Mucosa of descending colon (tissue), 3 donors: ENCODE data around the gene HOGA1. TPM values are rescaled to one million over a fixed set of nuclear protein-coding genes. Genes with fewer than 3 reads are reported as not detected.

Source experiments
- ATAC-seq: fragments of 200-7000 bp; cut with Tn5 transposase; one replicate; pipeline ENCODE4 v1.9.1; 2020; ENCODE audit warnings: mild to moderate bottlenecking, moderate library complexity
- DNase-seq, 3 donors: peaks; one replicate each; pipeline ENCODE4 v3.0.0-alpha.2; 2020
- H3K36me3 ChIP-seq: fragments of 200-600 bp; one replicate; pipeline ENCODE4 v1.8.0; 2021; ENCODE audit warnings: low read depth, mild to moderate bottlenecking
- H3K4me1 ChIP-seq: fragments of 200-600 bp; one replicate; pipeline ENCODE4 v1.8.0; 2021; ENCODE audit warnings: low read depth, mild to moderate bottlenecking
- H3K4me3 ChIP-seq: fragments of 200-600 bp; one replicate; pipeline ENCODE4 v1.8.0; 2021; ENCODE audit warnings: mild to moderate bottlenecking
- H3K9me3 ChIP-seq: fragments of 200-600 bp; one replicate; pipeline ENCODE4 v1.8.0; 2021; ENCODE audit warnings: mild to moderate bottlenecking
- CTCF ChIP-seq: fragments of 200-600 bp; IDR thresholded peaks from one replicate; pipeline ENCODE4 v1.8.0; 2022; ENCODE audit warnings: antibody characterized with exemption, mild to moderate bottlenecking
- intact Hi-C, 2 donors: fragments of 100-400 bp; cut with DNase I in 1 of 2; cut with micrococcal nuclease in 1 of 2; formaldehyde crosslinking; loops; one replicate each; pipeline versions ENCODE4 v1.11.0 to v1.11.1; 2022; cut with DNase I, micrococcal nuclease
- total RNA-seq, 3 donors: library from RNA; stranded (reverse); fragmentation: NEBNext Ultra II Directional in 2 of 3; extraction: Animal tissue kit (Norgen Biotek cat#: 25700) in 2 of 3; gene quantifications; one replicate each; pipeline versions ENCODE4 v1.2.1 to v1.2.4, GENCODE V29; 2021 to 2023
- donor health status: DM: no; HTN: no; CAD: no; lungs with moderate emphysema.
- donor health status: DM: no; HTN: no; CAD: no.
- donor health status: DM: no; HTN: yes; CAD: no.

HOGA1 gene
- total RNA-seq, 3 donors from 2014 or later, result 0.29 to 0.47 TPM; not detected in 1

- no peak for TF ChIP-seq CTCF
Measured at GRCh38 chr10:97546456-97547270, 37.5 kb upstream of the HOGA1 start.

GRCh38 chr10:97547271-97547600 is 37.0 kb upstream of the HOGA1 start:
- intact Hi-C loops, result no loop called here
- no peak for TF ChIP-seq CTCF
- no peaks in the 10 kb centered on the region for H3K9me3 ChIP-seq

More at GRCh38 chr10:97546456-97547270, 37.5 kb upstream of the HOGA1 start:
- no peak for ATAC-seq
- Histone ChIP-seq H3K4me1 (no peaks in the 10 kb centered on the region), H3K9me3 (no peaks in the 10 kb centered on the region), H3K4me3 (no peak overlapping the region), H3K36me3 (no peaks in the 10 kb centered on the region)
- intact Hi-C loops, result no loop called here
- no peak for DNase-seq

GRCh38 chr10:97547962-97548361 is 36.2 kb upstream of the HOGA1 start:
- intact Hi-C loops, result no loop called here
- H3K9me3 ChIP-seq, result no peaks in the 10 kb centered on the region
- no peak for ATAC-seq
- no peak for DNase-seq
- H3K4me1 ChIP-seq, result no peaks in the 10 kb centered on the region
- H3K4me3 ChIP-seq, result no peak overlapping the region
- no peaks in the 10 kb centered on the region for H3K36me3 ChIP-seq
- TF ChIP-seq CTCF, result no peak

More at GRCh38 chr10:97547271-97547600, 37.0 kb upstream of the HOGA1 start:
- Histone ChIP-seq H3K36me3 (no peaks in the 10 kb centered on the region), H3K4me1 (no peaks in the 10 kb centered on the region), H3K4me3 (no peak overlapping the region)
- ATAC-seq, result no peak
- DNase-seq, result no peak

GRCh38 chr10:97548828-97549455 is 35.2 kb upstream of the HOGA1 start:
- Histone ChIP-seq H3K4me1 (no peaks in the 10 kb centered on the region), H3K36me3 (no peaks in the 10 kb centered on the region), H3K9me3 (no peaks in the 10 kb centered on the region), H3K4me3 (no peak overlapping the region)
- DNase-seq (no peak), ATAC-seq (no peak)
- intact Hi-C loops, result no loop called here
- TF ChIP-seq CTCF, result no peak

GRCh38 chr10:97549587-97550322 is 34.4 kb upstream of the HOGA1 start:
- Histone ChIP-seq H3K4me1 (no peaks in the 10 kb centered on the region), H3K4me3 (no peak overlapping the region), H3K36me3 (no peaks in the 10 kb centered on the region), H3K9me3 (no peaks in the 10 kb centered on the region)
- intact Hi-C loops, result loop anchor here (10.0 kb wide), 1 partner anchor 85 kb away; no protein-coding TSS in a partner anchor
- DNase-seq (no peak), ATAC-seq (no peak)
- no peak for TF ChIP-seq CTCF
